Spleen (tissue), 11 donors: ENCODE data around the gene KIF26B. TPM values are rescaled to one million over a fixed set of nuclear protein-coding genes. Genes with fewer than 3 reads are reported as not detected.

Source experiments
- DNase-seq: peaks from one replicate; pipeline ENCODE4 v3.0.0-alpha.2; 2020
- H3K27ac ChIP-seq, 8 donors: fragments of 200-600 bp; sonication (generic) in 7 of 8; 1 replicate in 4 of 8; 2 replicates in 4 of 8; pipeline versions ENCODE4 v1.5.0 to v1.8.0; 2016 to 2021; ENCODE audit warnings: inconsistent platforms in 4 of 8, mild to moderate bottlenecking in 4 of 8, moderate library complexity in 1 of 8
- H3K27me3 ChIP-seq, 7 donors: fragments of 200-600 bp; sonication (generic) in 6 of 7; replicated peaks in 1 of 7; 1 replicate in 4 of 7; 2 replicates in 3 of 7; pipeline versions ENCODE4 v1.5.0 to v1.8.0; 2016 to 2021; ENCODE audit warnings: inconsistent platforms in 3 of 7, mild to moderate bottlenecking in 1 of 7
- H3K36me3 ChIP-seq, 6 donors: fragments of 200-600 bp; sonication (generic) in 5 of 6; 1 replicate in 4 of 6; 2 replicates in 2 of 6; pipeline versions ENCODE4 v1.5.0 to v1.8.0; 2016 to 2021; ENCODE audit warnings: inconsistent platforms in 2 of 6
- H3K4me1 ChIP-seq, 6 donors: fragments of 200-600 bp; sonication (generic) in 5 of 6; 1 replicate in 3 of 6; 2 replicates in 3 of 6; pipeline versions ENCODE4 v1.5.0 to v1.8.0; 2016 to 2021; ENCODE audit warnings: inconsistent platforms in 3 of 6
- H3K4me3 ChIP-seq, 8 donors: fragments of 200-600 bp; sonication (generic) in 7 of 8; 1 replicate in 4 of 8; 2 replicates in 4 of 8; pipeline versions ENCODE4 v1.5.0 to v1.8.0; 2016 to 2021; ENCODE audit warnings: inconsistent platforms in 4 of 8, mild to moderate bottlenecking in 4 of 8, moderate library complexity in 2 of 8
- H3K9me3 ChIP-seq, 8 donors: fragments of 200-600 bp; sonication (generic) in 7 of 8; 1 replicate in 4 of 8; 2 replicates in 4 of 8; pipeline versions ENCODE4 v1.5.0 to v1.8.0; 2016 to 2021; ENCODE audit warnings: inconsistent platforms in 4 of 8
- POLR2A ChIP-seq, 3 donors: fragments of 450-650 bp; IDR thresholded peaks; one replicate each; pipeline ENCODE4 v1.5.1; 2017; ENCODE audit warnings: antibody characterized with exemption in 3 of 3, mild to moderate bottlenecking in 1 of 3
- POLR2AphosphoS5 ChIP-seq, 3 donors: sonication (generic); formaldehyde crosslinking; IDR thresholded peaks; one replicate each; pipeline ENCODE4 v1.5.1; 2017; ENCODE audit warnings: antibody characterized with exemption in 3 of 3
- WGBS, 5 donors: extraction: QIAGEN DNeasy Blood & Tissue Kit in 3 of 5; methylation state at CpG; one replicate each; pipeline versions ENCODE4 v1.1.5 to v1.1.7; 2013 to 2018; 5-methylcytosine and 5-hydroxymethylcytosine counted together
- intact Hi-C: fragments of 100-400 bp; cut with DNase I; formaldehyde crosslinking; loops from one replicate; pipeline ENCODE4 v1.15.0; 2023; ENCODE audit warnings: low total_unique reads
- polyA plus RNA-seq, 3 donors: library from polyadenylated mRNA; stranded (reverse); fragments of 200-250 nt; gene quantifications; one replicate each; pipeline ENCODE4 v1.2.1, GENCODE V29; 2013
- total RNA-seq, 7 donors: library from RNA; depleted of rRNA in 3 of 7; stranded (reverse); fragments of >200 nt in 3 of 7; fragmentation: NEBNext Ultra II Directional in 4 of 7; extraction: Animal tissue kit (Norgen Biotek cat#: 25700) in 4 of 7; gene quantifications; one replicate each; pipeline versions ENCODE4 v1.1.0 to v1.2.1, GENCODE V29; 2016 to 2021
- TF ChIP-seq, protein P1 (sequence below), 11 experiments: fragments of 200-600 bp in 7 of 11; fragments of 450-650 bp in 4 of 11; sonication (generic) in 4 of 11; IDR thresholded peaks in 8 of 11; conservative IDR thresholded peaks in 3 of 11; 1 replicate in 7 of 11; 2 replicates in 4 of 11; pipeline versions ENCODE4 v1.4.0 to v1.8.0; 2016 to 2021; ENCODE audit warnings: antibody characterized with exemption in 11 of 11, inconsistent platforms in 4 of 11, mild to moderate bottlenecking in 1 of 11
- donor health status: healthy with polysubstance abuse.
- donor health status: DM: no; HTN: no; CAD: no; lungs with moderate emphysema.
- donor health status: DM: no; HTN: no; CAD: no.
- donor health status: Bipolar disorder and iron deficiency.
- donor health status: healthy.
- donor health status: DM: no; HTN: no; CAD: no.
- donor health status: DM: yes; HTN: yes; CAD: no.

The KIF26B gene
- total and polyA plus RNA-seq, 10 donors = 0.07 to 4.5 (median 0.60) TPM; not detected in 1

DNA sequence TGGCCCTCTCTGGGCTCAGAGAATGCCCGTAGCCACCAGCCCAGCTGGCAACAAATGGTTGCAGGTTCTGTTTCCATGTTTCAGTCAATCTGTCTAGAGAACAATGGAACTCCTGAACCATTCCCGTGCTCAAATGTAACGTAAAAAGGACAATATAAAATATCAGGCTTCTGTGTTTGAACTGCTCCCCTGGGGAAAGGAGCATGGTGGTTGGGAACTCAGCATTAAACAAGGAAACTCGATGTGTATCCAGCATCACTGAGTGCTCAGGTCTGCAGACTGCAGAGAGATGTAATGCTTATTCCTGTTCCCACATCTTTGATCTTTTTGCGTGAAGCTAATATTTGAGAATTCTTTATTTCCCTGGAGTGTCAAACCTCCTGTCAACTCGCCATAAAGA lies 326.5 kb downstream of the KIF26B start:
- Histone ChIP-seq H3K9me3 (no peaks in the 10 kb centered on the region), H3K36me3 (no peaks in the 10 kb centered on the region), H3K27me3 (no peaks in the 10 kb centered on the region), H3K4me3 (no peak overlapping the region), H3K27ac (no peak overlapping the region), H3K4me1 (no peaks in the 10 kb centered on the region)
- DNase-seq = no peak
- 77 to 91% (median 82%) methylated on average over 6 of the region's 6 CpGs for WGBS, 5 donors
- TF ChIP-seq POLR2AphosphoS5 (IDR thresholded peaks at IDR 0.05) (no peak), POLR2A (IDR thresholded peaks at IDR 0.05) (no peak)
- TF ChIP-seq, protein P1, sequence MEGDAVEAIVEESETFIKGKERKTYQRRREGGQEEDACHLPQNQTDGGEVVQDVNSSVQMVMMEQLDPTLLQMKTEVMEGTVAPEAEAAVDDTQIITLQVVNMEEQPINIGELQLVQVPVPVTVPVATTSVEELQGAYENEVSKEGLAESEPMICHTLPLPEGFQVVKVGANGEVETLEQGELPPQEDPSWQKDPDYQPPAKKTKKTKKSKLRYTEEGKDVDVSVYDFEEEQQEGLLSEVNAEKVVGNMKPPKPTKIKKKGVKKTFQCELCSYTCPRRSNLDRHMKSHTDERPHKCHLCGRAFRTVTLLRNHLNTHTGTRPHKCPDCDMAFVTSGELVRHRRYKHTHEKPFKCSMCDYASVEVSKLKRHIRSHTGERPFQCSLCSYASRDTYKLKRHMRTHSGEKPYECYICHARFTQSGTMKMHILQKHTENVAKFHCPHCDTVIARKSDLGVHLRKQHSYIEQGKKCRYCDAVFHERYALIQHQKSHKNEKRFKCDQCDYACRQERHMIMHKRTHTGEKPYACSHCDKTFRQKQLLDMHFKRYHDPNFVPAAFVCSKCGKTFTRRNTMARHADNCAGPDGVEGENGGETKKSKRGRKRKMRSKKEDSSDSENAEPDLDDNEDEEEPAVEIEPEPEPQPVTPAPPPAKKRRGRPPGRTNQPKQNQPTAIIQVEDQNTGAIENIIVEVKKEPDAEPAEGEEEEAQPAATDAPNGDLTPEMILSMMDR (IDR thresholded peaks at IDR 0.05 in 8 of 11, conservative IDR thresholded peaks at IDR 0.05 in 3 of 11) = no peak
- intact Hi-C loops = no loop called here

DNA sequence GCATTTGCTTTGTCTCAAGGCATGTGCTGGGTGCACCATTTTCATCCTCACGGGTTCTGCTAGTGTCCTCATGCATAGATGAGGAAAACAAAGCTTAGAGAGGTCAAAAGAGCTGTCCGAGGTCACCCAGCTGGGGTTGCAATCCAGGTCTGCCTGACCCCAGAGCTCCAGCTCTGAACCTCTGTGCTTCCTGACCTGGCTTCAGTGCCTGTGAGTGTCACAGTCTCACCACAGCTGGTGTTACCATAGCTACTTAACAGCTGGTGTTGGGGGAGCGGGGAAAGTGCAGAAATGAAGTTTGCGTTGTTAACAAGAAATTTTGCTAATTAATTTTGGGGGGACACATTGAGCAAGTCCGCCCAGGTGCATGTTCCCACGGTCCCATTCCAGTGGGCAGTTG lies 328.5 kb downstream of the KIF26B start:
- 73 to 83% (median 78%) methylated on average over 6 of the region's 6 CpGs for WGBS, 5 donors
- TF ChIP-seq POLR2AphosphoS5 (IDR thresholded peaks at IDR 0.05) = no peak
- TF ChIP-seq POLR2A (IDR thresholded peaks at IDR 0.05) = no peak
- TF ChIP-seq, protein P1 (IDR thresholded peaks at IDR 0.05 in 8 of 11, conservative IDR thresholded peaks at IDR 0.05 in 3 of 11) = no peak
- H3K27me3 ChIP-seq = no peaks in the 10 kb centered on the region
- no peak overlapping the region for H3K27ac ChIP-seq
- no peaks in the 10 kb centered on the region for H3K36me3 ChIP-seq
- H3K4me1 ChIP-seq = no peaks in the 10 kb centered on the region
- intact Hi-C loops = no loop called here
- no peak for DNase-seq
- H3K4me3 ChIP-seq = no peak overlapping the region
- no peaks in the 10 kb centered on the region for H3K9me3 ChIP-seq

DNA sequence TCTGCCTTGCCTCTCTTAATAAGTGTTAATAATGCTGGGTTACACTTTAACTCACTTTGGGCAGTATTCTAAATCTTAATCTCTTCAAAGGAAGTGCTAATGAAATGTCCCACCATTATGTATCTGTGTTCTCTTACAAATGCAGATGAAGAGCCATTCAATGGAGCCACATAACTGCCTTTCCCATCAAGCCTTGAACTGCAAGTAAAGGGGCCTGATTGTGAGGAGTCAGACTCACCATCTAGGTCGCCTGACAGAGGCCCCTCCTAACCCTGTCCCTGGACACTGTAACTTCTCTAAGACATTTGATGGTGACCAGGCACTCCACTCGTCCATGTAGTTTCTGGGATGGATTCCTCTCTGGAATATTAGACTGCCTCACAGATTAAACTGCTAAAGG lies 329.4 kb downstream of the KIF26B start:
- no peak overlapping the region for H3K27ac ChIP-seq
- no peak for TF ChIP-seq POLR2A (IDR thresholded peaks at IDR 0.05)
- TF ChIP-seq, protein P1 (IDR thresholded peaks at IDR 0.05 in 8 of 11, conservative IDR thresholded peaks at IDR 0.05 in 3 of 11) = no peak
- no peak for TF ChIP-seq POLR2AphosphoS5 (IDR thresholded peaks at IDR 0.05)
- WGBS, 5 donors = 47 to 75% (median 58%) methylated on average over 2 of the region's 2 CpGs

DNA sequence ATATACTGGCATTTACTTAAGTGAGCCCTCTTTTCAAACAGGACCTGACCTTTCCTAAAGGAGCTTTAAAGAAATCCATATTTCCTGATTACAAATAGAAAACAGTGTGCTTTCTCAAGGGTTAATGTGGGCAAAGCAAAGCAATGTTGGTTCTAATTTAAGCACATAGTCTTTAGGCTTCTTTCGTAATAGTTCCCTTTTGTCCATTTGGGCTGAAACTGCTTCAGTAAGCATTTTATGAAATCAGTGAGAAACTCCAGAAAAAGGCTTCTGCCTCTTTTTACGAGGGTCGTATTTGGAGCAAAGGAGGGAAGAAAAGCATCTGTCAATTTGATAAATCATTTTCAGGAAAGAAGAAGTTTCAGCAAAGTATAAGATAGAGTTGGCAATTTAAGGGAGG lies 331.2 kb downstream of the KIF26B start:
- H3K27ac ChIP-seq = no peak overlapping the region
- no peaks in the 10 kb centered on the region for H3K36me3 ChIP-seq
- intact Hi-C loops = no loop called here
- H3K9me3 ChIP-seq = peaks cover 0 to 4% (median 0%) of the 10 kb centered on the region in 8 donors
- WGBS, 5 donors = 29 to 51% (median 36%) methylated on average over 3 of the region's 3 CpGs
- no peak overlapping the region for H3K4me3 ChIP-seq
- TF ChIP-seq POLR2A (IDR thresholded peaks at IDR 0.05) = no peak
- TF ChIP-seq, protein P1 (IDR thresholded peaks at IDR 0.05 in 8 of 11, conservative IDR thresholded peaks at IDR 0.05 in 3 of 11) = no peak
- no peak for TF ChIP-seq POLR2AphosphoS5 (IDR thresholded peaks at IDR 0.05)
- no peak for DNase-seq
- no peaks in the 10 kb centered on the region for H3K4me1 ChIP-seq
- no peaks in the 10 kb centered on the region for H3K27me3 ChIP-seq

More for the DNA sequence above, 329.4 kb downstream of the KIF26B start:
- Histone ChIP-seq H3K9me3 (no peaks in the 10 kb centered on the region), H3K27me3 (no peaks in the 10 kb centered on the region), H3K4me1 (no peaks in the 10 kb centered on the region), H3K36me3 (no peaks in the 10 kb centered on the region), H3K4me3 (no peak overlapping the region)
- intact Hi-C loops = no loop called here
- no peak for DNase-seq
